AG04449 (cell line): ENCODE measurements around the gene LRMDA.

Source experiments
- CTCF ChIA-PET: fragments of 350-600 bp; formaldehyde crosslinking; extraction: SDS; loops from one replicate; lab custom pipeline; 2021; ENCODE audit warnings: antibody characterized with exemption; lab: Yijun Ruan, JAX
- POLR2A ChIA-PET: fragments of 400-600, 350-600 bp; formaldehyde crosslinking; extraction: SDS; loops from one replicate; lab custom pipeline; 2020; ENCODE audit warnings: antibody characterized with exemption, inconsistent platforms; lab: Yijun Ruan, JAX
- DNase-seq: peaks from one replicate; pipeline ENCODE4 v3.0.0-alpha.2; 2010; ENCODE audit warnings: low read depth, low spot score
- H3K4me3 ChIP-seq: 2 replicates; pipeline ENCODE4 v1.5.1; 2011; ENCODE audit warnings: low read depth, mild to moderate bottlenecking, control low read depth, low read length
- CTCF ChIP-seq: IDR thresholded peaks from one replicate; pipeline ENCODE4 v1.5.1; 2011; ENCODE audit warnings: mild to moderate bottlenecking, moderate library complexity, low read length, control low read depth, inconsistent platforms; ENCODE audit not compliant: insufficient read depth; ENCODE audit errors: missing control alignments

The LRMDA gene

GRCh38 chr10:76234499-76235226, 803.2 kb downstream of the LRMDA start:
- no peak for DNase-seq
- ChIA-PET POLR2A (no interaction called here), CTCF (interaction anchor here (0.6 kb wide), 1 partner anchor 543 kb away, joined by 3 read pairs; no protein-coding TSS in a partner anchor)
- no peak for TF ChIP-seq CTCF
- H3K4me3 ChIP-seq, result no peak overlapping the region

- CTCF ChIA-PET, result no interaction called here
- DNase-seq, result no peak
These were observed 804.9 kb downstream of the LRMDA start for GRCh38 chr10:76236356-76236755.

GRCh38 chr10:76242956-76243355, 811.5 kb downstream of the LRMDA start:
- no peak for DNase-seq
- ChIA-PET CTCF (no interaction called here), POLR2A (no interaction called here)
- H3K4me3 ChIP-seq, result no peak overlapping the region
- no peak for TF ChIP-seq CTCF

More at GRCh38 chr10:76236356-76236755, 804.9 kb downstream of the LRMDA start:
- no peak overlapping the region for H3K4me3 ChIP-seq
- POLR2A ChIA-PET, result no interaction called here
- TF ChIP-seq CTCF, result no peak

GRCh38 chr10:76244061-76244686, 812.8 kb downstream of the LRMDA start:
- POLR2A ChIA-PET, result no interaction called here
- no peak for TF ChIP-seq CTCF
- CTCF ChIA-PET, result no interaction called here
- no peak for DNase-seq
- H3K4me3 ChIP-seq, result no peak overlapping the region

GRCh38 chr10:76245951-76246495, 814.6 kb downstream of the LRMDA start:
- POLR2A ChIA-PET, result no interaction called here

More at GRCh38 chr10:76245951-76246495, 814.6 kb downstream of the LRMDA start:
- no peak for DNase-seq
- H3K4me3 ChIP-seq, result no peak overlapping the region
- TF ChIP-seq CTCF, result no peak
- CTCF ChIA-PET, result interaction anchor here (0.9 kb wide), 1 partner anchor 11 kb away, joined by 3 read pairs; no protein-coding TSS in a partner anchor
